NCI-H187 treated with DMSO at 0.1 percent for 48 hours (cell line): ENCODE results near the gene NKX2-8.
A peak's percentile ranks its signal among the peaks of the same experiment; 100 is the strongest.

Experiments
- DNase-seq: peaks from one replicate; lab custom pipeline; 2025; lab: John Stamatoyannopoulos, UW

Gene NKX2-8

DNA sequence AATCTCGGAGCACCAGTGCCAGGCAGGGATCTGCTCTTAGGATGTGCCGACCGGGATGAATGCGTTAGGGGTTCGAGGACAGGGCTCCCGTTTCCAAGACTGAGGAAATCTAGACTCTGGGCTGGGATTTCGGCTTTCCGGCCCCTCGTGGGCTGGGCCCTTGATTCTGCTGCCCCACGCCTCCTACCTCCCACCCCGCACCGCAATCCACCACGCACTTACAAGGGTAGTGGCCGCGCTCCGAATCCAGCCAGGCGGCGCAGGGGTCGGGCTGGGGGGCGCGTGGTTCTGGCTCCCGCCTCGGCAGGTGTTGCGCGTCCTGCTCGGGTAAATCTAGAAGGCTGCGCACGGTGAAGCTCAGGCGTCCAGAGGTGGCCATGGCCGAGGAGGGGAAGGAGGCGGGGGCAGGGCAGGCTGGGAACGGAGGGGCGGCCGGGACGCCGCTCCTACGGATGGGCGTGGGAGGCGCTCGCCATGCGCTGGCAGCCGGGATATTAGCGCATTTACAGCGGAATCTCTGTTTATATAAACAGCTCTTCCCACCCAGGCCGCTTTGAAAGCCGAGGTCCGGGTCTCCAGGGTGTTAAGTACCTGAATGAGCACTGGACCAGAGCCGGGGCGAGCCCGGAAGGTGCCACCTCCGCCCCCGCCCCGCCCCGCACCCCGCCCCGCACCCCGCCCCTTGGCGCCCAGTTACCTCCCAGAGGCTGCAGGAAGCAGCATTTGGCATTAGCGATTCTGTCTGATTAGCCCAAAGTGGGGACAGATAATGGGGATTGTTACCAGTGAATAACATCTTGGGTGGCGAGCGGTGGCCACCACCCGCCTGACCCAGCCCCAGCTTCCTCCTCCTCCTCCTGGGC lies at the start of gene NKX2-8:
Gene NKX2-8 (minus strand): TSS at position 604 of the 863 bp plus-strand sequence. CDS start 225 bp downstream, at position 379.
- DNase-seq, result no peak

DNA sequence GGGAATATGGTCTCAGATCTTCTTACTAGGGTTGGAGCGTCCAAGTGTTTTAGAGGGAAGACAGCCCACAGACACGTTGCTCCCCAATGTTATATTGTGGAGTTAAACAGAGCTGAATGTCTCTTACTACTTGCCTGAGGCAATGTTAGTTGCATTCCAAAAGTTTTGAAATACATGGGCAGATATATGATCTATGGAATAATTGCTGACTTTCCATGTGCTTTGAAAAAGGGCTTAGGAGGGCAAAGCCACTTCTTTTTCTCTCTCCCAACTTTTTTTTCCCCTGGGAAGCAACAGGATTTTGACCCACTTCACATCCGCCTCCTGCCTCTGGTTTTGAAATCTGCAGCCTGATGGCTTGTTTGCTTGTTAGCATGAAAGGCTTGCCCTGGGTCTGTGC lies 45.6 kb upstream of the NKX2-8 start:
- no peak for DNase-seq

DNA sequence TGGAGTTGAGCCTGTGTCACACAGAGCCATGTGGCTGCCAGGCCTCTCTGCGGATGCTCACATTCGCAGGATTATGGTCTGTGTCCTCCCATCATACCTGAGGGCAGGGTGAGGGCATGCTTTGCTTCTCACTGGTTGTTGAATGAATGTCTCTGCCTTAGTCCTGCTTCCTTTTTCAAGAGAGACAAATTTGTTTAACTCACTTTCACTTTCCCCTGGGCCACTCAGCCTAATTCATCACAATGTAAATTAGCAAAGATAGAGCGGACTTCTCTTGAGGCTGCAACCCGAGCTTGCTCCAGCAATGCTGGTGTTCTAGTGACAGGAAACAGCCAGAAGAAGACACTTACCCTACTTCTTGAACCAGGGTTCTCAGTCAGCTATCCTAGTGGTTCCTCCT lies 43.7 kb upstream of the NKX2-8 start:
- DNase-seq, result no peak

DNA sequence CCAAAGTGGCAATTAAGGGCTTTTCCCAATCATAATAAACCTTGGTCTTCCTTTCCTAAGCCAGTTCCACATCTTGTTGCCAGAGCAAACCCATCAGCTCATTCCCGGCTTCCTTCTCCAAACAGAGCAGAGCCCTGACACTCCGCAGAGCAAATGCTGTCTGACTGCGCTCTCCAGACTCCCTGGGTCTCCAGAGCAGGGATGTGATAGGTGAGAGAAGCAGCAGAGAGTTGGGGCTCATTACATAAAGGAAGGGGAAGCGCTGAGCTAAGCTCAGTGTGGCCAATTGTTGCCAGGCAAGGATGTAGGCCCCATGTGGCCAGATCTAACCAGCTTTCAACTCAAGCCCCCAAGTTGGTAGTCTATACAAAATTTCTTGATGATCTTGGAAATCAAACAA lies 43.0 kb upstream of the NKX2-8 start:
- no peak for DNase-seq

DNA sequence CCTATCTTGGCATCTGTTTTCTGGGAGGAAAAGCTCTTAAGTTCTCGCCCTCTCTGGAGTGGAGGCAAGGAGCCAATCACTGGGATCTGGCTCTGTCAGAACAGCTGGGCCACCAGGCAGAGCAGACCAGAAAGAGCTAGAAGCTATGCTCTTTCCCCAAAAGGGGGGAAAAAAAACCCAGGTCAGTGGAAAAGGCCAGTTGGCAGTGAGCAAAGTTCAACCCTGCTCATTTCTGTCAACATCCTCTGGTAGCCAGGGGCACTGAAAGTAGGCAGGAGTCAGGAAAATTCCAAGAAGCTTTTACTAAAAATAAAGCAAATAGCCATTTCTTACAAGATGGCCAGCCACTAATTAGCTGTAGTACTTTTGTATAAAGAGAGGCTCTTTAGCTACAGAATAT lies 42.6 kb upstream of the NKX2-8 start:
- no peak for DNase-seq

DNA sequence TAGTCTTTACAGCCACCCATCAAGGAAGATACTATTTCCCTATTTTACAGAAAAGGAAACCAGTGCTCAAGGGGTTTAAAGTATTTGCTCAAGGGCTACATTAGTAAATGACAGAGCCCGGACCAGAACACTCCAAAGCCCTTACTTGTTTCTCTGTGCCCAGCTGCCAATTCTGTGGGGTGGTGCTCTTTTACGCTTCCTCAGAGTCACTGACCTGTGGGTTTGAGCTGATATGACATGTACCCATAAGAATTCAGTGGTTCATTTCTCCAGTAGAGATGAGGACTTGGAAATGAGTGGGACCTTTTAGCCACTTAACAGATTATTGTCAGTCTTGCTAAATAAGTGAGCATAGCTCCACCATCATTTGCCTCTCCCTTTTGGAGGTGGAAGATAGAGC lies 37.4 kb upstream of the NKX2-8 start:
- no peak for DNase-seq

DNA sequence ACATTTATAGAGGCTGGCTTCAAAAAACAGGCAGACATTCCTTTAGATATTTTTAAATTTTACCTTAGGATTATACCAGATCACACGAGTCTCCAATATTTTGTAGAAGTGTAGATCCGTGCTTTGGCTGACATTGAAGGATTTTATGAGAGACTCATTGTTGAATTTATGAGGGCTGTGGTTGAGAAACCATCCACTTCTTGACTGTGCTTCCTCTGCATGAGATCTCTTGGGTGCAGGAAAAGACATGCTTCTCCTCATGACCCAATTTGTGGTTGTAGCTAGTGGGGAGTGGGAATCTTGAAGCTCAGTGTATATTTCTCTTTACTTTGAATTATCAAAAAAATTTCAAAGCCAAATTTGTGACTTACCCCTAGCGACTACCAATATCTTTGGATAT lies 36.7 kb upstream of the NKX2-8 start:
- DNase-seq, result no peak

DNA sequence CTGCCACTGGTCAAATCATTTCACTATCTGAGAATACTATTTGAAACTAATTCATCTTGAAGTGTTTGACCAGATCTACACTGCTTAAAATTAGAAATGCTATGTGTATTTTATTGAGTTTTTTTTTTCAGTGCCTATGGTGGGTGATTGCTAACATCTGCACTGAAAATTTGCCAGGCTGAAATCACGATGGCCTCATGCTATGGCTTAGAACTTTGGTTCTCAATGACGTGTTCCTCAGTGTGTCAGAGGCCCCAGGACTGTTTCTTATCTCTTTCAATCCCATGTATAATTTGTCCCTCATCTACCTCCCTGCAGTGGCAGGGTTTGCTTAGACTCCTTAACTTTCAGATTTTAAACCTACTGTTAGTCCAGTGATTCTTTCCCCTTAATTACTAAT lies 36.2 kb upstream of the NKX2-8 start:
- no peak for DNase-seq

DNA sequence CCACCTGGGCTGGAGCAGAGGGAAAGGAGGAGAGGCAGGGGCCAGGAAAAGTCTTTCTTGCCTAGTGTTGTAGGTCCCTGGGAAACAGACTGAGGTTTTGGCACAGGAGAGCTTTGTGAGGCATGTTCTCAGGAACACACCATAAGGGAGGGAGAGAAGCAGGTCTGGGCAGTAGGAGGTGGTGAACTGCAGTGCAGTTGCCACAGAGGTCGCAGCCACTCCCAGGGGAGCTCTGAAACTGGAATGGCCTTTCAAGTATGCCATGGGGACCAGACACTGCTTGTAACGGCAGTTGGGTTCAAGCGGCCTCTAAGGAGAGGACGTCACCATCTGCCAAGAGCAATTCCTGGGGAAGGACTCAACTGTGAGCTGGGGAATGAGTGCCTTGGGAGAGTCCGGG lies 35.4 kb upstream of the NKX2-8 start:
- DNase-seq, result no peak

DNA sequence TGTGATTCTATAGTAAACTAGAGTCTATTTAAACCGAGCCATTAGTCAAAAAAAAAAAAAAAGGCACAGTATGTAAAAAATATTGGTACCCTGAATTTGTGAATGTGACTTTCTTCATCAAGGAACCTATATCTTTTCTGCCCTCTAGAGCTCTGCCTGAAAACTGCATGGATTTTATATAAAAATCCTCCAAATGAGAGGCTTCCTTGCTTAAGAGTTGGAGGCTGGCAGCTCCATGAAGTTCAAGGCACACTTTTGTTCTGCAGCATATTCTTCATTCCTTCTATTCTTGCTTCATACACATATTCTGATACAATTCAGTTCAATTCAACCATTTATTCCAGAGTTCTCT lies 23.1 kb upstream of the NKX2-8 start:
- no peak for DNase-seq

DNA sequence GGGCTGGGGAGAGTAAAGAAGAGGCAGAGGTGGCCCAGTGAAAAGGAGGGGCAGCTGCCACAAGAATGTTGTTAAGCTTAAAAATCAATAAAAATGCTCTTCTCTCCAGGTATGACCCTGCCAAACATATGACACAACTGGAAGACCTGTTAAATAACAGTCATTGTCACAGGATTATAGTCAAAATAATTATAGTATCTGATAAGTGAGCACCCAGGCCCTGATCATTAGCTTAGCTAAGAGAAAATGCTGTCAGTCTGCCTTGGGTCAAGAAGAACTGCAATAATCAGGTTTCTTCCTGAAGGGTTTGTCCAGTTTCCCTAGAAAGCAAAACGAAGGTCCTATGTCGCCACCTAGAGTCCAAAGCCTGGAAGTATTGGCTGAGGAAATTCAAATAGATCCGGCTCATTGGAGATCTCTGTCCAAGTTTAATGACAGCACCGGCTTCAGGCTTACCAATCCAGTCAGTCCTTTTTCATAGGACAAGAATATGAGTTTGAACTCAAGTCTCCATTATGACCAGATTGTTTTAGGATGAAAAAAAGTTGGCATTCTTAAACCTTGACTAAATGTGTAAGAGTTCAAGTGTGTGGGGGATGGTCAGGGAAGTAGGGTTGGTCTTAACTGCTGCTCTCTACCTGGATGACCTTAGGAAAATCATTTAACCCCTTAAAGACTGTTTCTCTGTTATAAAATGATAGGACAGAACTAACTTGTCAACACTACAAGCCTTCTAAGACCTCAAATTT lies 22.5 kb upstream of the NKX2-8 start:
- DNase-seq, result peak; percentile 93

DNA sequence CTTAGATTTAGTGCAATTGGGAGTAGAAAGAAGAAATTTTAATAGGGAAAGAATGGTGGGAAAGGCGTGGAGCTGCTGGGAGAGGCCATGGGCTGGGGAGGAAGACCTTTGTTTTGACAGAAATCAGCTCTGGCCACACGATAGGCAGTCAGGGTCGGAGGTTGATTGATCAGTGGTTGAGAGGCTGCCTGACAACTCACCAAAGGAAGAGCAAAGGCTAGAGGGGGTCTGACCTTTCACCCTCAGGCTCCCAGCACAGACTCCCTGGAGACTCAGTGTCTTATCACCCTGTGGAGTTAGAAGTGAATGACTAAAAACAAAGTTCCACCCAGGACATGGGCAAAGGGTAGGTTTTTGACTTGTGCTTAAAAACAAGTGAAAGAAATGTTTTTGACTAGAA lies 18.0 kb upstream of the NKX2-8 start:
- no peak for DNase-seq

DNA sequence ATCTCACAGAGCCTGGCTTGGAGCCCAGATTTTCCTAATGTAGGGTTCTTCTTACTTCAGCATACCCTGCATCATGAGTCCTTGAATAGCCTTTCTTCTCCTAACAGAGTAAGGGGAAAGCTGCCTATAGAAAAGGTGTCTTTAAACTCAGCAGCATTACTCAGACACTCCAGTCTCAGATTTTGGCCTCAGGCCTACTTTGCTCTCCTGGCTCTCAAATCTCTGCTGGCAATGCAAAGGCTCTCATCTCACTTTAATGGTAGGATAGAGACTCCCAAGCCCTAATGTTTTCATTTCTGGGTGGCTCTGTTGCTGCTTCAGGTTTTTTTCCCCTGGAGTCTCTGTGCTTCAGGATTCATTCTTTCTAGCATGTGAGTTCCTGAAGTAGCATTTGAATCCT lies 9.1 kb upstream of the NKX2-8 start:
- no peak for DNase-seq

DNA sequence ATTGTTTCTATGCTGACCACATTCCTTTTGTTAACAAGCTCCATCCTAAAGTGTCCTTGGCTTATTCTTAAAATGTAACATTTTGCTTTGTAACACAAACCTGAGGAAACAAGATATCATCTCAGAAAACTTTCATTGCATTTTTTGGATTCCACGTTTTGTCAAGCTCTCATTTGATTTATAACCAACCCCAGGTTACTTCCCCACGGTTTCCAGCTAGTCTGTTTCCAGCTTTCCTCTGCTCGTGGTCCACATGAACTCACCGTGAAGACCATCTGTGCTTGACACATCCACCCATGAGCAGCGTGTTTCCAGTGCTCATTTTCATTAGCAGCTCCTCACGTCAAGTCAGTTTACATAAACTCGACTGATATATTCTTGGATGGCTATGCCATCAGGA lies 6.4 kb upstream of the NKX2-8 start:
- no peak for DNase-seq

DNA sequence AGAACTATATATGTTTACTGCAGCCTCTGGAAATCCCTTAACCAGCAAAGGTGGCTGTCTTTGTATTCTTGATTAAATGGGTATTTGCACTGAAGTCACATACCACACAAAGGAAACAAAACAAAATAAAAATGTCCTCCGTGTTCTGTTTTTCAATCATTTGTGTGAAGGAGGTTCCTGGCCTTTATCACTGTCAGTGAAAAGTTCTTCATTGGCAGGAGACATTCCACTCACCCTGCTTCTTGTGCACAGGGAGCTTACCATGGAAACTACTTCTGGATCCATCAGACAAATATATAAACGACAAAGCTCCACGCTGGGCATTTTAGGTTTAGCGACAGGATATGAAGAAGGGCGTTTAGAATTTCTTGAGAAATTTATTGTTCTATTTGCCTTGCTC lies 5.7 kb upstream of the NKX2-8 start:
- no peak for DNase-seq

DNA sequence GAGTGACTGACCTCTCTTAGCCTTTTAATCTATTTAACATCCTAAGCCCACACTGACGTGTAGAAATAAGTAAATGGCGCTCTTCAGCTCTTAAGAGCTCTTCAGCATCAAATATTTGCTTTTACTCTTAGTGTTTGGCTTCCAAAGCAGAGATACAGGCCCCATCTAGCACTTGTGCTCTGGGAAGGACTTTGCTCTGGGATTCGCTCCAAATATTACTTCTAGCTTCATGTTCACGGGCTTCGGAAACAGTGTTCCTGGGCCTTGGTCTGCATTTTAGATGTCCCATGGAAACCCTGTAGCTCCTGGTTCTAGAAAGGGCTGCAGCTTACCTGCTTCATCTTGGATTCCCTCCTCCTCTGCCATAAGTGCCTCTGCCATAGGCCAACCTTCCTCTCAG lies 2.7 kb upstream of the NKX2-8 start:
- DNase-seq, result peak; percentile 96

DNA sequence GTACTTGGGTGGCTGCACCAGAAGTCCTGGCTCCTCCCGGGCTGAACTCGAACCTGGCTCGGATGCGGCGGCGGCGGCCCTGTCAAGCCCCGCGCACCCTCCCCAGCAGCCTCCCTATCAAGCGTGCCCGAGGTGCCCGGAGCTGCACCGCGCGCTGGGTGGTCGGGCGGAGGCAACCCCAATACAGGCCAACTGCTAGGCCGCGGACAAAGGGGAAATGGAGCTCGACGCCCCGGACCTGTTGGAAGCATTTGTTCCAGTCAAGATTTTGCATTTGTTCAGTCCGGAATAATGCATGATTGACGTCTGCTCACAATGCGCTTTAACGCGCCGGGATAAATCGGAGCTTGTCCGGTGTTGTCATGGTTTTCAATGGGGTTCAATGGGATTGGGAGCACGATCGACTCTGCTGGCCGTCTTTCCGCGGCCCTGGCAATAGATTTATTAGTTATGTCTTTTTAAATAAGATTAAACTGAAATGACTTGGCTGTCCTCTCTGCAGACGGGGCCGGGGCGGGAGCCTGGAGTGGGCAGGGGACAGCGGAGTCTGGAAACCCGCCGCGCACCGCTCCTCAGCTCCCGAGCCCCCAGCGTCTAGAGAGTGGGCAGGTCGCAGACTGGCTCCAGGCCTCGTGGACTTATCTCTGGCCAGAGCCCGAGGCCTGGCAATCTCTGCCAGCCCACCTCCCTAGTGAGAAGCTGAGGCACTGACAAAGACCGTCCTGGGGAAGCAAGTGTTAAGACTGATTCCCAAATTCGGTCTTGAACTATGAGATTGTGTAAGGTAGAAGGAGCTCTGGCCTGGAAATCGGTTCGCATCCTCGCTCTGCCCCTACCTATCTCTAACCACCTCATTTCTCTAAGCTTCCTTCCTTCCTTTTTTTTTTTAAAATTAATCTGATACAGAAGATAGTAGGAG lies 1.7 kb upstream of the NKX2-8 start:
- DNase-seq, result no peak

DNA sequence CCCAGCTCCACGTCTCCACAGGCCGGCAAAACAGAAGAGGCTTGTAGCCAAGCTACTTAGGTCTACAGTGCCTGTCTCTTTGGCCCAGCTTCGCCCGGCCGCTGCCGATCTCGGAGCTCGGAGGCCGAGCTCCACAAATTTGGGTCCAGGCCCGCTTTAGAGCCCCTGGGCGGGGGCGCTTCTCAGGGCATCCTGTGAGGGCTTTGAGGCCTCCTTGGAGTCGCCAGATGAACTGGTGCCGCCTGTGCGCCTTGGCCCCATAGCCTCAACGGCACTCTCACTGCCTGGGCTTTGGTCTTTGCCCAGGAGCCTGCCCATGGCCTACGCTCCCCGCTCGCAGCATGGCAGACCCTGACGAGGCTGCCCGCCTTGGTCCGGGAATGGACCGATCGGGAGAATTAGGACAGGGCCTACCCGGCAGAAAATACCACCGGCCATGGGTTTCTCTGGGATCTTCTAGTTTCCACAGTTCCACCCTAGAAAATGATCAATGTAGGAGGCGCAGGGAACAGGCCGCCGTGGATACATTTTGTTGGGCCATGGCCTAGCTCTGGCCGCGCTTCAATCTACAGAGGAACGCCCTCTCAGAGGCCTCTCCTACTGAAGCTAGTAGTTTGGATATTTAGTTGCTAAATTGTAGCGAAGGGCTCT lies 953 bp upstream of the NKX2-8 start:
- no peak for DNase-seq

DNA sequence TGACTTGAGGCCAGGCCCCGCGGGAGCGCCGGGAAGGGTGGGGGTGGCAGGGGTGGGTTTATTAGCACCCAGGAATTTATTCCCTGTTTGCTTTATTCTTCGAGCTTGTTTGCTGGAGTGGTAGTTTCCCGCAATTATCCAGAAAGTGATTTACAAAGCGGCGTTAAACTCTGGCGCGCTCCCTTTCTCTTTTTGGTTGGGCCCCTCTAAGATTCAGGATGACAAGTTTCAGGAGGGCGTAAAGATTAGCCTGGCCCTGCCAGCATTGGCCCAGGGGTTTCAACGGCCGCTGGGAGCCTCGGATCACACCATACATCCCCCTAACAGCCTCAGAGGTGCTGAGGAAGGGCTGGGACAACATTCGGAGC lies 444 bp upstream of the NKX2-8 start:
- no peak for DNase-seq

DNA sequence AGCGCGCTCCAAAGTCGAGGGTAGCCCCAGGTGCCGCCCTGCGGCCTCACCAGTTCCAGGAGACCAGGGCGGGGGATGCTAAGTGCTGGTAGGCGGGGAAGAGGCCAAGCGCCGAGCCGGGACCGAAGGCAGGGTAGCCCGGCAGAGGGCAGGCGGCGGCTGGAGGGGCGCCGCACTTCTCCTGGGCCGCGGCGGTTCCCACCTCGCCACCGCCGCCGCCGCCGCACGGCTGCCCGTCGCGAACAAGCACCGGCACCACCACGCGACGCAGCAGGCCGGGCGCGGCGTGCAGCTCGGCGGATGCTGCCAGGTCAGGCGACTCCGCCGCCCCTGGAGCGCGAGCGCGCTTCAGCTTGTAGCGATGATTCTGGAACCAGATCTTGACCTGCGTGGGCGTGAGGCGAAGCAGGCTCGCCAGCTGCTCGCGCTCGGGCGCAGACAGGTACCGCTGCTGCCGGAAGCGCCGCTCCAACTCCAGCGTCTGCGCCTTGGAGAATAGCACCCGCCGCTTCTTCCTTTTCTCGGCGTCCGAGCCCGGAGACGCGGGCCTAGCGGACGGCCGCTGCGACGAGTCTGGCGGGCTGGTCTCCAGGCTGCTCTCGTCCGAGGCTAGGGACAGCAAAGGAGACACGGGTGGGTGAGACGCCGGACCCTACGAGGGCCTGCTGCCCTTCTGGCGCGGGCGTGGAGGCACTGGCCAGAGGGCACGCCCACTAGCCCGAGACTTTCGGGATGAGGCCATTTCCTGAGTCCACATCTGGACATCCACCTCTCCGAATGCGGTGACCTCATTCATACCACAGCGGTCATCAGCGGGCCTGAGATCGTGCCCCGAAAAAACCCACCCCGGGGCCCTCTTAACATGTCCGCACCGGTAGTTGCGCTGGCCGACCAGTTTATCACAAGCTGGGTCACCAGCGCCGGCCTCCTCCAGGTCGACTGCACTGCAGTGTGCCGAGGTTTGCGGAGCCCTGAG lies 1.3 kb downstream of the NKX2-8 start:
- DNase-seq, result no peak
